8988T (cell line): ENCODE measurements around the gene IL27RA.

Source experiments
- DNase-seq: peaks from one replicate; pipeline ENCODE4 v3.0.0; 2011

IL27RA gene

GRCh38 chr19:14061081-14061749, 29.7 kb downstream of the IL27RA start:
- DNase-seq = no peak

GRCh38 chr19:14061751-14062557, 30.4 kb downstream of the IL27RA start, which contains the start of gene PALM3:
TSS of gene PALM3 (minus strand) at chr19:14062076. CDS start at chr19:14061980, 96 bp downstream.
- DNase-seq = no peak

GRCh38 chr19:14062558-14062855, 30.9 kb downstream of the IL27RA start:
- DNase-seq = no peak

GRCh38 chr19:14063105-14063504, 31.5 kb downstream of the IL27RA start:
- DNase-seq = no peak

GRCh38 chr19:14066134-14066533, 34.6 kb downstream of the IL27RA start:
- no peak for DNase-seq

- DNase-seq = no peak
These were observed 38.9 kb downstream of the IL27RA start for GRCh38 chr19:14070268-14071050.

GRCh38 chr19:14072535-14073260, 41.1 kb downstream of the IL27RA start, which contains the start of gene MISP3:
TSS of gene MISP3 (plus strand) at chr19:14072786. CDS start at chr19:14073310, 524 bp downstream.
- DNase-seq = no peak

- DNase-seq = no peak
These were observed 41.8 kb downstream of the IL27RA start for GRCh38 chr19:14073261-14073924.

GRCh38 chr19:14073925-14074838, 42.6 kb downstream of the IL27RA start:
- no peak for DNase-seq

- DNase-seq = no peak
These were observed 46.8 kb downstream of the IL27RA start for GRCh38 chr19:14078411-14078810.

- DNase-seq = peak; percentile 82
These were observed 49.6 kb downstream of the IL27RA start for GRCh38 chr19:14080887-14081796.

GRCh38 chr19:14081797-14082674, 50.5 kb downstream of the IL27RA start:
- DNase-seq = no peak

- no peak for DNase-seq
These were observed 51.1 kb downstream of the IL27RA start for GRCh38 chr19:14082675-14082960.

- DNase-seq = no peak
These were observed 53.9 kb downstream of the IL27RA start, which contains the start of gene C19orf67 for GRCh38 chr19:14085309-14085995. TSS of gene C19orf67 (minus strand) at chr19:14085783. CDS start at chr19:14085627, 156 bp downstream.

- no peak for DNase-seq
These were observed 54.5 kb downstream of the IL27RA start for GRCh38 chr19:14086098-14086497.

- DNase-seq = no peak
These were observed 57.3 kb downstream of the IL27RA start for GRCh38 chr19:14088634-14089411.

- DNase-seq = no peak
These were observed 57.8 kb downstream of the IL27RA start for GRCh38 chr19:14089412-14089661.
